Endothelial cell (in vitro differentiated cells): Measurements from ENCODE around the gene EZR. TPM values are rescaled to one million over a fixed set of nuclear protein-coding genes. Genes with fewer than 3 reads are reported as not detected.

ENCODE experiments used
- DNase-seq: peaks from one replicate; pipeline ENCODE4 v3.0.0; 2021; ENCODE audit warnings: low spot score
- H3K27ac Mint-ChIP-seq: one replicate; pipeline ENCODE4 v1.8.0; 2021; ENCODE audit warnings: mixed read lengths, inconsistent platforms; ENCODE audit not compliant: unreplicated experiment
- H3K27me3 Mint-ChIP-seq: one replicate; pipeline ENCODE4 v1.8.0; 2021; ENCODE audit warnings: mild to moderate bottlenecking, moderate library complexity, mixed read lengths, inconsistent platforms; ENCODE audit not compliant: unreplicated experiment
- H3K36me3 Mint-ChIP-seq: one replicate; pipeline ENCODE4 v1.8.0; 2021; ENCODE audit warnings: mild to moderate bottlenecking, low read depth, mixed read lengths, inconsistent platforms; ENCODE audit not compliant: unreplicated experiment
- H3K4me1 Mint-ChIP-seq: one replicate; pipeline ENCODE4 v1.8.0; 2021; ENCODE audit warnings: mild to moderate bottlenecking, mixed read lengths, inconsistent platforms; ENCODE audit not compliant: unreplicated experiment
- H3K4me3 Mint-ChIP-seq: one replicate; pipeline ENCODE4 v1.8.0; 2021; ENCODE audit warnings: mild to moderate bottlenecking, mixed read lengths, inconsistent platforms; ENCODE audit not compliant: unreplicated experiment
- H3K9me3 Mint-ChIP-seq: one replicate; pipeline ENCODE4 v1.8.0; 2021; ENCODE audit warnings: mixed read lengths, inconsistent platforms; ENCODE audit not compliant: unreplicated experiment
- CTCF ChIP-seq: fragments of 200-600 bp; sonication (generic); IDR thresholded peaks from one replicate; pipeline ENCODE4 v1.5.0; 2021; ENCODE audit warnings: antibody characterized with exemption; ENCODE audit not compliant: unreplicated experiment
- total RNA-seq: library from RNA; stranded (reverse); fragmentation: NEBNext Ultra II Directional; extraction: Animal tissue kit (Norgen Biotek cat#: 25700); gene quantifications from one replicate; pipeline ENCODE4 v1.2.1, GENCODE V29; 2021; ENCODE audit not compliant: unreplicated experiment

The EZR gene
- total RNA-seq, 1 donor from 2014 or later = 125 TPM

- no peaks in the 10 kb centered on the region for H3K27me3 Mint-ChIP-seq
- TF ChIP-seq CTCF = no peak
- no peaks in the 10 kb centered on the region for H3K4me1 Mint-ChIP-seq
- H3K36me3 Mint-ChIP-seq = peaks cover 5% of the 10 kb centered on the region
- H3K4me3 Mint-ChIP-seq = no peak overlapping the region
- H3K27ac Mint-ChIP-seq = no peak overlapping the region
- no peaks in the 10 kb centered on the region for H3K9me3 Mint-ChIP-seq
- DNase-seq = no peak
Measured at GRCh38 chr6:158737710-158738615, 81.2 kb downstream of the EZR start.

DNA sequence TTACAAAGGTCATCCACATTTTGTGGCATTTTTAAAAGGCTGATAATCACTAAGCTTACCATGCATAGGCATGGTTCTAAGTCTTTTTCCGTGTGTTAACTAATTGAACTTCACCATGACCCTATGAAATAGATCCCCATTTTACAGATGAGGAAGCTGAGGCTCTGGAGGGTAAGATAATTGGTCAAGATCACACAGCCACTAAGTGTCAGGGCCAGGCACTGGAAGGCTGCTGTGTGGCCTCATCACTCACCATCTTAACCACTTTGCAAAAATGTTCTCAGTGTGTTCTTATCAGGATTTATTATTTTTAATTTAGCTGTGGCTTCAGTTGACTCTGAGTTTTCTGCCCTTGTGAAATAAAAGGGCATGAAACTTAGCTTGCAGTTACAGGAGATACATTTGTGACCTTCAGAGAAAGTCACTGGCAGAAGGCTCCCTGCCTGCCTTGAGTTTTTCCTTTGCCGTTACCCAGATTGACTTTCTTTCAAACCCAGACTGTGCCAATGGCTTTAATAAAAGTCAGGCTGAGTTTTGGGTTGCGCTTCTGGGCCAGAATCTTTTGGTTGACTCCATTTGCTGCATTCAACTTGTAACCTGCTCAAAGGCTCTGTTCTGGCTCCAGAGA lies 82.0 kb downstream of the EZR start:
- H3K4me1 Mint-ChIP-seq = no peaks in the 10 kb centered on the region
- peaks cover 7% of the 10 kb centered on the region for H3K36me3 Mint-ChIP-seq
- no peaks in the 10 kb centered on the region for H3K27me3 Mint-ChIP-seq
- no peak overlapping the region for H3K4me3 Mint-ChIP-seq
- no peak for TF ChIP-seq CTCF
- no peak overlapping the region for H3K27ac Mint-ChIP-seq
- H3K9me3 Mint-ChIP-seq = no peaks in the 10 kb centered on the region
- DNase-seq = no peak

DNA sequence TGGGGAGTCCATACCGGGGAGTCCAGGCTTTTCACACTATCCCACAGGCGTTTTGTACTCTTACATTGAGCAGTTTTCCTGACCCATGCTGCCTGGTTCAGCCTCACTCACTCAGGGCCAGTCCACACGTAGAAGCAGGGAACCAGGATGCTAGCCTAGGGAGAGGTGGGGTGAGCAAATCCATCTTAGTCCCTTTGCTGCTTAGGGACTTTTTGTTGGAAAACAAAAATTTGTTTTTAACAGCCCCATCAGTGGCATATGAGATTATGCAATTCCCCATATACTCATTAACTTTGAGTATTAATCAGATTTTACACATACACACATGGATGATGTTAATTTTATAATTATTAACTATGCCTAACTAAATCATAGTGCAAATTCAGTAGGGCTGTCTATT lies 84.2 kb downstream of the EZR start:
- Mint-ChIP-seq H3K27ac (no peak overlapping the region), H3K4me1 (no peaks in the 10 kb centered on the region), H3K4me3 (no peak overlapping the region), H3K36me3 (peaks cover 8% of the 10 kb centered on the region), H3K9me3 (no peaks in the 10 kb centered on the region), H3K27me3 (peaks cover 3% of the 10 kb centered on the region)
- no peak for TF ChIP-seq CTCF
- no peak for DNase-seq

GRCh38 chr6:158730541-158730907 lies 88.6 kb downstream of the EZR start:
- Mint-ChIP-seq H3K27me3 (peaks cover 3% of the 10 kb centered on the region), H3K36me3 (peaks cover 3% of the 10 kb centered on the region), H3K27ac (no peak overlapping the region), H3K9me3 (no peaks in the 10 kb centered on the region), H3K4me3 (no peak overlapping the region), H3K4me1 (no peaks in the 10 kb centered on the region)
- no peak for DNase-seq
- TF ChIP-seq CTCF = no peak
